Measurements from ENCODE around the gene SYT17. TPM values are rescaled to one million over a fixed set of nuclear protein-coding genes. Genes with fewer than 3 reads are reported as not detected.

The SYT17 gene
- polyA plus RNA-seq, 1 donor (not counting 4 experiments of a cell fraction or from before 2014, with no cell fraction given) = not detected

DNA sequence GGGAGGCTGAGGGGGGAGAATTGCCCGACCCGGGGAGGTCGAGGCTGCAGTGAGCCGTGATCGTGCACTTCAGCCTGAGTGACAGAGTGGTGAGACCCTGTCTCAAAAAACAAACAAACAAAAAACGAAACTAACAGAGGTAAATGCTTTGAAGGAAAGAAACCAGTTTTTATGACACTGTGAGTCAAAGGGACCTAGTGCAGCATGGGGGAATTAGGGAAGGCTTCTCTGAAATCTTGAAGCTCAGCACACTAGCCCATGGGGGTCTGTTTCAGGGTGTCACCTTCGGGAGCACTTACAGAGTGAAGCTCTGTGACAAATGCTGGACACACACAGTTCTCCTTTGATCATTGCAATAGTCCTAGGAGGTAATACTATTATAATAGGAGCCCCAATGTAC is 37.7 kb upstream of the SYT17 start:
- Histone ChIP-seq H3K9me3 (ENCODE audit: control insufficient read depth, low read depth, low read length) (no peaks in the 10 kb centered on the region), H3K4me1 (ENCODE audit: control insufficient read depth, extremely low read depth, insufficient read depth, low read length) (peaks cover 17% of the 10 kb centered on the region), H3K4me2 (ENCODE audit: control insufficient read depth, extremely low read depth, insufficient read depth, low read depth, low read length) (peak overlapping the region; percentile 35), H3K36me3 (ENCODE audit: control insufficient read depth in 2 of 2, extremely low read depth in 1 of 2, insufficient read depth in 2 of 2, low read length in 2 of 2) (no peaks in the 10 kb centered on the region), H4K20me1 (ENCODE audit: control insufficient read depth, extremely low read depth, insufficient read depth, low read length) (no peaks in the 10 kb centered on the region), H3K79me2 (ENCODE audit: control insufficient read depth, insufficient read depth, low read length) (no peaks in the 10 kb centered on the region), H3K27ac (ENCODE audit: control insufficient read depth, insufficient read depth, low read length) (no peak overlapping the region), H3K9me1 (ENCODE audit: control insufficient read depth, extremely low read depth, insufficient read depth, low read length) (no peaks in the 10 kb centered on the region), H3K4me3 (ENCODE audit: control insufficient read depth in 2 of 3, extremely low read depth in 1 of 3, insufficient read depth in 2 of 3, low read depth in 1 of 3, low read length in 3 of 3) (no peak overlapping the region), H2AFZ (ENCODE audit: control insufficient read depth, low read length) (no peak overlapping the region), H3K27me3 (ENCODE audit: control insufficient read depth, extremely low read depth, insufficient read depth, low read length) (no peaks in the 10 kb centered on the region), H3K9ac (ENCODE audit: control insufficient read depth, extremely low read depth, insufficient read depth, low read length) (no peak overlapping the region)
- no peak for FAIRE-seq
- dilution Hi-C loops (cut with MboI; ENCODE audit: extremely low pct_ligation_motif_present, low sequenced_read_pairs) = no loop called here
- no peak for DNase-seq (ENCODE audit: low read depth, low spot score)
- TF ChIP-seq, protein P1, sequence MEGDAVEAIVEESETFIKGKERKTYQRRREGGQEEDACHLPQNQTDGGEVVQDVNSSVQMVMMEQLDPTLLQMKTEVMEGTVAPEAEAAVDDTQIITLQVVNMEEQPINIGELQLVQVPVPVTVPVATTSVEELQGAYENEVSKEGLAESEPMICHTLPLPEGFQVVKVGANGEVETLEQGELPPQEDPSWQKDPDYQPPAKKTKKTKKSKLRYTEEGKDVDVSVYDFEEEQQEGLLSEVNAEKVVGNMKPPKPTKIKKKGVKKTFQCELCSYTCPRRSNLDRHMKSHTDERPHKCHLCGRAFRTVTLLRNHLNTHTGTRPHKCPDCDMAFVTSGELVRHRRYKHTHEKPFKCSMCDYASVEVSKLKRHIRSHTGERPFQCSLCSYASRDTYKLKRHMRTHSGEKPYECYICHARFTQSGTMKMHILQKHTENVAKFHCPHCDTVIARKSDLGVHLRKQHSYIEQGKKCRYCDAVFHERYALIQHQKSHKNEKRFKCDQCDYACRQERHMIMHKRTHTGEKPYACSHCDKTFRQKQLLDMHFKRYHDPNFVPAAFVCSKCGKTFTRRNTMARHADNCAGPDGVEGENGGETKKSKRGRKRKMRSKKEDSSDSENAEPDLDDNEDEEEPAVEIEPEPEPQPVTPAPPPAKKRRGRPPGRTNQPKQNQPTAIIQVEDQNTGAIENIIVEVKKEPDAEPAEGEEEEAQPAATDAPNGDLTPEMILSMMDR (optimal IDR thresholded peaks at IDR 0.05 in 1 of 3, IDR thresholded peaks at IDR 0.05 in 1 of 3, conservative IDR thresholded peaks at IDR 0.05 in 1 of 3; ENCODE audit: extremely low read depth in 1 of 3, insufficient read depth in 2 of 3, low read length in 3 of 3) = no peak
- TF ChIP-seq EZH2 (IDR thresholded peaks at IDR 0.05; ENCODE audit: low read length) = no peak

DNA sequence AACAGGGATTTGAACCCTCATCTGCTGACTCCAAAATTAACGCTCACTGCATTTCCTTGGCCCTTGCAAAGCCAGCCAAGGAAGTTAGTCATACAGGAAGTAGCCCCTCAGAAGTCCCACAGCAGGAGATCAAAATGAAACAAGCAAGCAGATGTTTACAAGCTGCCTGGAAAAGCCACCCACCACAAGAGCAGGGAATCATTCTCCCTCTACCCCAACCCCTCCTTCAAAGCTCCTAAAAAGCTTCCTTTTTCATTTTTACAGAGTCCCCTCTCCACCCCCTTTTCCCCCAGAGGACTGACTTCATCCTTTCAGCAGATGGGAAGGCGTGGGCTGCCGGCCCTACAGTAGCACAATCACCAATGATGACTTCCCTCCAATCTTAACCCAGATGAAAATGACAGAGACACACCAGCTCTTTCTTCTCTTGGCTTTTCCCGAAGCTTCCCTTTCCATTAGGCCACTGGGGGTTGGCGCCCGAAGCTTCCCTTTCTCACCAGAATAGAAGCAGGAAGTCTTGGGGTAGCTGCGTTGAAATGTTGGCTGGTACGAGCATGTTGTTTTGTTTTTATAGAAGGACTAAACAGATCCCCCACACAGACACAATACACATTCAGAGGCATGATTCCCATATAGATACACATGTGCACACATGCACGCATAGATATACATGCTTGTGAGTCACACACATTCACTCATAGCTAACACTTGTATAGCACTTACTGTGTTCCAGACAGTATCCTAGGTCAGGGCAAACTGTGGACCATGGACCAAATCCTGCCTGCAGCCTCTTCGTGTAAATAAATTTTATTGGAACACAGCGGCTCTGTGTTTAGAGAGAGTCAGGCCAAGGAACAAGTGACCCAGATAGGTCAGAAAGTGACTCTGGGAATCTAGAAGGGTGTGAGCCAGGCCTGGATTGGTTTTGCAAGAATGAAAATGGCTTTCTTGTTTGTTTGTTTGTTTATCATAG is 36.9 kb upstream of the SYT17 start:
- no peak overlapping the region for H3K9ac ChIP-seq (ENCODE audit: control insufficient read depth, extremely low read depth, insufficient read depth, low read length)
- FAIRE-seq (peak; percentile 26), DNase-seq (ENCODE audit: low read depth, low spot score) (no peak)
- H3K4me3 ChIP-seq (ENCODE audit: control insufficient read depth in 2 of 3, extremely low read depth in 1 of 3, insufficient read depth in 2 of 3, low read depth in 1 of 3, low read length in 3 of 3) = no peak overlapping the region
- H3K27ac ChIP-seq (ENCODE audit: control insufficient read depth, insufficient read depth, low read length) = peak overlapping the region; percentile 44
- no peaks in the 10 kb centered on the region for H3K9me3 ChIP-seq (ENCODE audit: control insufficient read depth, low read depth, low read length)
- peak overlapping the region; percentile 64 for H2AFZ ChIP-seq (ENCODE audit: control insufficient read depth, low read length)
- no peak for TF ChIP-seq EZH2 (IDR thresholded peaks at IDR 0.05; ENCODE audit: low read length)
- TF ChIP-seq, protein P1 (optimal IDR thresholded peaks at IDR 0.05 in 1 of 3, IDR thresholded peaks at IDR 0.05 in 1 of 3, conservative IDR thresholded peaks at IDR 0.05 in 1 of 3; ENCODE audit: extremely low read depth in 1 of 3, insufficient read depth in 2 of 3, low read length in 3 of 3) = no peak
- no peaks in the 10 kb centered on the region for H4K20me1 ChIP-seq (ENCODE audit: control insufficient read depth, extremely low read depth, insufficient read depth, low read length)
- H3K27me3 ChIP-seq (ENCODE audit: control insufficient read depth, extremely low read depth, insufficient read depth, low read length) = no peaks in the 10 kb centered on the region
- no peaks in the 10 kb centered on the region for H3K9me1 ChIP-seq (ENCODE audit: control insufficient read depth, extremely low read depth, insufficient read depth, low read length)
- peak overlapping the region; percentile 35 for H3K4me2 ChIP-seq (ENCODE audit: control insufficient read depth, extremely low read depth, insufficient read depth, low read depth, low read length)
- no peaks in the 10 kb centered on the region for H3K36me3 ChIP-seq (ENCODE audit: control insufficient read depth in 2 of 2, extremely low read depth in 1 of 2, insufficient read depth in 2 of 2, low read length in 2 of 2)
- dilution Hi-C loops (cut with MboI; ENCODE audit: extremely low pct_ligation_motif_present, low sequenced_read_pairs) = no loop called here
- no peaks in the 10 kb centered on the region for H3K79me2 ChIP-seq (ENCODE audit: control insufficient read depth, insufficient read depth, low read length)
- H3K4me1 ChIP-seq (ENCODE audit: control insufficient read depth, extremely low read depth, insufficient read depth, low read length) = peaks cover 24% of the 10 kb centered on the region
